Astrocyte of the spinal cord (primary cell): ENCODE data around the gene TAC4.

Experiments
- DNase-seq: peaks from one replicate; pipeline ENCODE4 v3.0.0; 2011; ENCODE audit warnings: low read depth, low spot score
- H3K4me3 ChIP-seq: 2 replicates; pipeline ENCODE4 v1.5.1; 2011; ENCODE audit warnings: low read depth, mild to moderate bottlenecking, low read length, moderate library complexity
- in situ Hi-C: cut with HindIII; loops from 2 replicates; pipeline ENCODE4 v1.10.0; 2017; ENCODE audit warnings: low sequenced_read_pairs
- TF ChIP-seq, protein P1 (sequence below): IDR thresholded peaks from 2 replicates; pipeline ENCODE4 v1.5.1; 2012; ENCODE audit warnings: low read depth, mild to moderate bottlenecking, low read length, inconsistent platforms

The TAC4 gene

DNA sequence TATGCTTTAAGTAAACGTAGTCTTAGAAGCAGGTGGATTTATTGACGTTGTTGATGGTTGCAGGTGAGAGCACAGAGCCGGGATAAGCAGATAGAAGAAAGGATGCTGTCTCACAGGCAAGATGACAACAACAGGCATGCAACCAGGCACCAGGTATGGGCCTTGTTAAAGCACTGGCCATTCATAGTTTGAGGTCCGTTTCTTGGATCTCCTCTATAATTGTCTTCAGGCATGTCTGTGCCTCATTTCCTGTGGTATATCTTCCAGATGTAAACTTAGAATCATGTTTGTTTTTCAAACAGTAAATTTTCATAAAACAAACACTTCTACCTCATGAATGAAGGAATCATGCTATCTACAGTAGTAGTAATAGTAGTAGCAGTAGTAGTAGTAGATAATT, 38.8 kb downstream of the TAC4 start:
- in situ Hi-C loops: no loop called here
- no peak overlapping the region for H3K4me3 ChIP-seq
- no peak for DNase-seq
- TF ChIP-seq, protein P1, sequence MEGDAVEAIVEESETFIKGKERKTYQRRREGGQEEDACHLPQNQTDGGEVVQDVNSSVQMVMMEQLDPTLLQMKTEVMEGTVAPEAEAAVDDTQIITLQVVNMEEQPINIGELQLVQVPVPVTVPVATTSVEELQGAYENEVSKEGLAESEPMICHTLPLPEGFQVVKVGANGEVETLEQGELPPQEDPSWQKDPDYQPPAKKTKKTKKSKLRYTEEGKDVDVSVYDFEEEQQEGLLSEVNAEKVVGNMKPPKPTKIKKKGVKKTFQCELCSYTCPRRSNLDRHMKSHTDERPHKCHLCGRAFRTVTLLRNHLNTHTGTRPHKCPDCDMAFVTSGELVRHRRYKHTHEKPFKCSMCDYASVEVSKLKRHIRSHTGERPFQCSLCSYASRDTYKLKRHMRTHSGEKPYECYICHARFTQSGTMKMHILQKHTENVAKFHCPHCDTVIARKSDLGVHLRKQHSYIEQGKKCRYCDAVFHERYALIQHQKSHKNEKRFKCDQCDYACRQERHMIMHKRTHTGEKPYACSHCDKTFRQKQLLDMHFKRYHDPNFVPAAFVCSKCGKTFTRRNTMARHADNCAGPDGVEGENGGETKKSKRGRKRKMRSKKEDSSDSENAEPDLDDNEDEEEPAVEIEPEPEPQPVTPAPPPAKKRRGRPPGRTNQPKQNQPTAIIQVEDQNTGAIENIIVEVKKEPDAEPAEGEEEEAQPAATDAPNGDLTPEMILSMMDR: no peak

GRCh38 chr17:49798738-49799137, 49.1 kb downstream of the TAC4 start:
- no peak for DNase-seq
- H3K4me3 ChIP-seq: no peak overlapping the region
- TF ChIP-seq, protein P1: no peak
- in situ Hi-C loops: no loop called here

GRCh38 chr17:49798182-49798581, 49.7 kb downstream of the TAC4 start:
- TF ChIP-seq, protein P1: no peak
- no peak overlapping the region for H3K4me3 ChIP-seq
- in situ Hi-C loops: no loop called here
- no peak for DNase-seq

GRCh38 chr17:49795372-49795771, 52.5 kb downstream of the TAC4 start:
- in situ Hi-C loops: no loop called here
- no peak overlapping the region for H3K4me3 ChIP-seq
- TF ChIP-seq, protein P1: no peak
- DNase-seq: no peak

- TF ChIP-seq, protein P1: no peak
- no peak for DNase-seq
- H3K4me3 ChIP-seq: no peak overlapping the region
- in situ Hi-C loops: no loop called here
Measured at GRCh38 chr17:49793309-49793708, 54.6 kb downstream of the TAC4 start.

GRCh38 chr17:49789243-49789578, 58.7 kb downstream of the TAC4 start:
- peak overlapping the region; percentile 98 for H3K4me3 ChIP-seq
- DNase-seq: no peak
- TF ChIP-seq, protein P1: no peak
- in situ Hi-C loops: no loop called here
